MM.1S (cell line): Measurements from ENCODE around the gene MAP4.
"Not testable (repeated sequence)": the region's sequence is repeated elsewhere in the genome, so short reads cannot be mapped to it uniquely, and the experiment has no call there.

Source experiments
- DNase-seq: peaks from one replicate; pipeline ENCODE4 v3.0.0-alpha.2; 2015
- H2AFZ ChIP-seq: fragments of 300-600 bp; sonication (generic); 2 replicates; pipeline ENCODE4 v1.6.0; 2016; ENCODE audit warnings: antibody characterized with exemption, low read length
- H3F3A ChIP-seq: fragments of 300-600 bp; sonication (generic); 2 replicates; pipeline ENCODE4 v1.6.1; 2016; ENCODE audit warnings: mild to moderate bottlenecking, antibody characterized with exemption, low read length, moderate library complexity, mixed read lengths; ENCODE audit not compliant: insufficient read depth
- H3K27ac ChIP-seq: fragments of 300-600 bp; sonication (generic); 2 replicates; pipeline ENCODE4 v1.5.1; 2016; ENCODE audit warnings: mild to moderate bottlenecking, low read length
- H3K27me3 ChIP-seq: fragments of 300-600 bp; sonication (generic); replicated peaks from 2 replicates; pipeline ENCODE4 v1.6.0; 2016; ENCODE audit warnings: low read length; ENCODE audit not compliant: insufficient read depth
- H3K36me3 ChIP-seq: fragments of 300-600 bp; sonication (generic); replicated peaks from 2 replicates; pipeline ENCODE4 v1.6.1; 2016; ENCODE audit warnings: mild to moderate bottlenecking, low read length, mixed read lengths; ENCODE audit not compliant: insufficient read depth
- H3K4me1 ChIP-seq: fragments of 300-600 bp; sonication (generic); 2 replicates; pipeline ENCODE4 v1.6.1; 2016; ENCODE audit warnings: low read length, mixed read lengths
- H3K4me2 ChIP-seq: fragments of 300-600 bp; sonication (generic); 2 replicates; pipeline ENCODE4 v1.6.0; 2016; ENCODE audit warnings: low read depth, low read length
- H3K4me3 ChIP-seq: fragments of 300-600 bp; sonication (generic); 2 replicates; pipeline ENCODE4 v1.5.1; 2016; ENCODE audit warnings: low read length, mixed read lengths
- H3K79me2 ChIP-seq: fragments of 300-600 bp; sonication (generic); 2 replicates; pipeline ENCODE4 v1.6.1; 2016; ENCODE audit warnings: mixed run types, low read length, mixed read lengths
- H3K9ac ChIP-seq: fragments of 300-600 bp; sonication (generic); 2 replicates; pipeline ENCODE4 v1.6.1; 2016; ENCODE audit warnings: low read length, mixed read lengths
- H3K9me2 ChIP-seq: fragments of 300-600 bp; sonication (generic); replicated peaks from 2 replicates; pipeline ENCODE4 v1.6.1; 2016; ENCODE audit warnings: mild to moderate bottlenecking, low read length, mixed read lengths; ENCODE audit not compliant: insufficient read depth
- H3K9me3 ChIP-seq: fragments of 300-600 bp; sonication (generic); replicated peaks from 2 replicates; pipeline ENCODE4 v1.6.1; 2016; ENCODE audit warnings: mild to moderate bottlenecking, low read length, mixed read lengths; ENCODE audit not compliant: insufficient read depth
- H4K20me1 ChIP-seq: fragments of 300-600 bp; sonication (generic); 2 replicates; pipeline ENCODE4 v1.6.1; 2016; ENCODE audit warnings: mild to moderate bottlenecking, low read length, moderate library complexity, mixed read lengths; ENCODE audit not compliant: insufficient read depth
- EZH2 ChIP-seq: fragments of 300-600 bp; sonication (generic); optimal IDR thresholded peaks from 2 replicates; pipeline ENCODE3; 2017; ENCODE audit warnings: low read depth, mild to moderate bottlenecking, antibody characterized with exemption, low read length, mixed read lengths
- EZH2phosphoT487 ChIP-seq: fragments of 300-600 bp; sonication (generic); IDR thresholded peaks from 2 replicates; pipeline ENCODE4 v1.6.1; 2018; ENCODE audit warnings: antibody characterized with exemption, low read length
- TF ChIP-seq, protein P1 (sequence below): fragments of 300-600 bp; sonication (generic); IDR thresholded peaks from 2 replicates; pipeline ENCODE4 v1.5.1; 2016; ENCODE audit warnings: antibody characterized with exemption, low read length, mixed read lengths

Gene MAP4

DNA sequence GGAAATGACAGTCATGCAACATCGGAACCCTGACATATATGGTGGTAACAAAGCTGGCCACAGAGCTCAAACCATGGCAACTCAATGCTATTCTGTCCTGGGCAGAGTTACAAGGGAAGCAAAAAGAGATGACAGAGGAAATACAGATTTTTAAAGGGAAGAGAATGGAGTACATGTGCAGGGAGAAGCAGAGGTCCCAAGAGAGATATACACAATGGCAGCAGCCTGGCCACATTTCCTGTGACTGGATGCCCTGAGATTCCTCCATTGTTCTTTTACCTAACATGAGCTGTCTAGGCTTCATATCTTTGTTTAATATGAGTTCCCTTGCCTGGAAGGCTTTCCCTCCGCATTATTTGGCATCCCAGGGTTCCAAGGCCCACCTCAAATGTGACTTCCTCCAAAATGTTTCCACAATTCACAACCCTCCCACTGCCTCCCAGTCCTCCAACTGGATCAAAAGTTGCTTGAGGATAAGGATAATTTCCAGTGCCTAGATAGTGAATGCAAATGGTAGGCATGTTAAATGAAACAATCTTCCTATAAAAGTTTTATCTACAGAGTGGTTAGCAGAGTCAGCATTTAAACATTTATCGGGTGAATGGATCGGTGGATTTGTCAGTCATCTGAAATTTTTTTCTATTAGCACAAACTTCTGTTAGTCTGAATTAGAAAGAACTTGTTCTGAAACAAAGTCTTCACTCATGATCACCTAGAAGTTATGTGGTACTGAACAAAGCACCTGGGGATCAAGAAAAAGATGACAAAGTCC is 127.0 kb downstream of the MAP4 start:
- TF ChIP-seq EZH2phosphoT487 (no peak), EZH2 (no peak)
- TF ChIP-seq, protein P1, sequence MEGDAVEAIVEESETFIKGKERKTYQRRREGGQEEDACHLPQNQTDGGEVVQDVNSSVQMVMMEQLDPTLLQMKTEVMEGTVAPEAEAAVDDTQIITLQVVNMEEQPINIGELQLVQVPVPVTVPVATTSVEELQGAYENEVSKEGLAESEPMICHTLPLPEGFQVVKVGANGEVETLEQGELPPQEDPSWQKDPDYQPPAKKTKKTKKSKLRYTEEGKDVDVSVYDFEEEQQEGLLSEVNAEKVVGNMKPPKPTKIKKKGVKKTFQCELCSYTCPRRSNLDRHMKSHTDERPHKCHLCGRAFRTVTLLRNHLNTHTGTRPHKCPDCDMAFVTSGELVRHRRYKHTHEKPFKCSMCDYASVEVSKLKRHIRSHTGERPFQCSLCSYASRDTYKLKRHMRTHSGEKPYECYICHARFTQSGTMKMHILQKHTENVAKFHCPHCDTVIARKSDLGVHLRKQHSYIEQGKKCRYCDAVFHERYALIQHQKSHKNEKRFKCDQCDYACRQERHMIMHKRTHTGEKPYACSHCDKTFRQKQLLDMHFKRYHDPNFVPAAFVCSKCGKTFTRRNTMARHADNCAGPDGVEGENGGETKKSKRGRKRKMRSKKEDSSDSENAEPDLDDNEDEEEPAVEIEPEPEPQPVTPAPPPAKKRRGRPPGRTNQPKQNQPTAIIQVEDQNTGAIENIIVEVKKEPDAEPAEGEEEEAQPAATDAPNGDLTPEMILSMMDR, result no peak
- H3K27me3 ChIP-seq, result no peaks in the 10 kb centered on the region
- no peak overlapping the region for H3K9ac ChIP-seq
- no peaks in the 10 kb centered on the region for H3K9me2 ChIP-seq
- H3K36me3 ChIP-seq, result no peaks in the 10 kb centered on the region; the same call in 1 of the 2 replicates
- DNase-seq, result no peak
- no peak overlapping the region for H3K4me3 ChIP-seq
- H3K79me2 ChIP-seq, result no peaks in the 10 kb centered on the region
- H3K4me2 ChIP-seq, result no peak overlapping the region
- peaks cover 4% of the 10 kb centered on the region; the same call in 1 of the 2 replicates for H3F3A ChIP-seq
- no peak overlapping the region for H3K27ac ChIP-seq
- no peak overlapping the region for H2AFZ ChIP-seq
- no peaks in the 10 kb centered on the region for H3K4me1 ChIP-seq
- H4K20me1 ChIP-seq, result no peaks in the 10 kb centered on the region
- no peaks in the 10 kb centered on the region for H3K9me3 ChIP-seq

DNA sequence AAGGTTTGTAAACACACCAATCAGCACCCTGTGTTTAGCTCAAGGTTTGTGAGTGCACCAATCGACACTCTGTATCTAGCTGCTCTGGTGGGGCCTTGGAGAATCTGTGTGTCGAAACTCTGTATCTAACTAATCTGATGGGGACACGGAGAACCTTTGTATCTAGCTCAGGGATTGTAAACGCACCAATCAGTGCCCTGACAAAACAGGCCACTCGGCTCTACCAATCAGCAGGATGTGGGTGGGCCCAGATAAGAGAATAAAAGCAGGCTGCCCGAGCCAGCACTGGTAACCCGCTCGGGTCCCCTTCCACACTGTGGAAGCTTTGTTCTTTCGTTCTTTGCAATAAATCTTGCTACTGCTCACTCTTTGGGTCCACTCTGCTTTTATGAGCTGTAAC is 128.2 kb downstream of the MAP4 start:
- not testable (repeated sequence) for H3K36me3 ChIP-seq, H3K4me2 ChIP-seq, H2AFZ ChIP-seq

DNA sequence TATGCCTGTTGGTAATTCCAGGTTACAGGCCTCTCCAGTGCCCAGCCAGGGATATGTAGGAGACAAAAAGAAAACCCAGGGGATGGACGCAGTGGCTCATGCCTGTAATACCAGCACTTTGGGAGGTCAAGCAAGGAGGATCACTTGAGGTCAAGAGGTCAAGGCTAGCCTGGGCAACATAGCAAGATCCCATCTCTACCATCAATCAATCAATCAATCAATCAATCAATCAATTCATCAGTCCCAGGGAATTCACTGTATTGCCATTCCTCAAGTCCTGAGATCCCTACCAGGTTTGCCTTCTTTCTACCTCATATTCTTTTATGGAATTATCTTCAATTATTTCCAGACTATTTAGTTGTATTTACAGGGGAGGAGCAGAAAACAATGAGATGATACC is 131.0 kb downstream of the MAP4 start:
- Histone ChIP-seq H3K9me3 (no peaks in the 10 kb centered on the region), H3K27ac (no peak overlapping the region), H3K4me3 (no peak overlapping the region), H3K79me2 (no peaks in the 10 kb centered on the region), H3K9me2 (no peaks in the 10 kb centered on the region), H3F3A (peaks cover 4% of the 10 kb centered on the region; the same call in 1 of the 2 replicates), H3K36me3 (no peaks in the 10 kb centered on the region; the same call in 1 of the 2 replicates), H2AFZ (no peak overlapping the region), H3K9ac (no peak overlapping the region), H3K4me2 (no peak overlapping the region), H3K27me3 (no peaks in the 10 kb centered on the region), H3K4me1 (no peaks in the 10 kb centered on the region), H4K20me1 (no peaks in the 10 kb centered on the region)
- DNase-seq, result no peak
- TF ChIP-seq EZH2, result no peak

More for the DNA sequence above, 128.2 kb downstream of the MAP4 start:
- H3K79me2 ChIP-seq, H3K27me3 ChIP-seq, H3F3A ChIP-seq, H3K27ac ChIP-seq, H4K20me1 ChIP-seq, H3K9ac ChIP-seq, H3K9me2 ChIP-seq, H3K9me3 ChIP-seq, DNase-seq, H3K4me3 ChIP-seq, H3K4me1 ChIP-seq: not testable (repeated sequence)

DNA sequence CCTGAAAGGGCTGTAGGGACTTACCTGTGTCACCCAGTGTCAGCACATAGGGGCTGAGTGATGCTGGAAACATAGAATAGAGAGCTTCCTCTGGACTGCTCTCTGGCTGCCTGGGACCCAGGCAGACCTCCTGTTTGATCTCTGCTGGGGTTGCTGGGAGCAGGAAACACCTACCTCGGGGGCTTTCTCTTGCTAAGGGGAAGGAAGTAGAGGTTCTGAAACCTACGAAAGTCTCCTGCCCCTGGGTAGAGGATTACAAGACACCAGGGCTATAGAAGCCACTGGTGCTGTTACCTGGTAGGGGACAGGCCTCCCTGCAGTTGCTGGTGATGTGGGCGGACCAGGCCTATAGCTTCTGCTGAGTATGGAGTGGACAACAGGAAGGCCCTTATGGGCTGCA is 131.6 kb downstream of the MAP4 start:
- Histone ChIP-seq H3K9me3 (no peaks in the 10 kb centered on the region), H2AFZ (no peak overlapping the region), H3K9me2 (no peaks in the 10 kb centered on the region), H3K27me3 (no peaks in the 10 kb centered on the region), H3K79me2 (no peaks in the 10 kb centered on the region), H3K36me3 (no peaks in the 10 kb centered on the region; the same call in 1 of the 2 replicates), H4K20me1 (no peaks in the 10 kb centered on the region), H3K27ac (no peak overlapping the region), H3K9ac (no peak overlapping the region), H3K4me3 (no peak overlapping the region), H3K4me1 (no peaks in the 10 kb centered on the region), H3F3A (peaks cover 4% of the 10 kb centered on the region; the same call in 1 of the 2 replicates), H3K4me2 (no peak overlapping the region)
- peak; percentile 34 for DNase-seq
- TF ChIP-seq EZH2phosphoT487, result no peak
- TF ChIP-seq, protein P1, result no peak
- TF ChIP-seq EZH2, result no peak
